HepG2 (cell line): ENCODE results near the gene EPB41L5. TPM values are rescaled to one million over a fixed set of nuclear protein-coding genes. Genes with fewer than 3 reads are reported as not detected.

Source experiments
- ATM ChIP-seq: fragments of 450-650 bp; IDR thresholded peaks from 2 replicates; pipeline ENCODE4 v1.7.1; 2017; ENCODE audit warnings: mild to moderate bottlenecking, borderline replicate concordance
- CEBPB ChIP-seq: IDR thresholded peaks from 2 replicates; pipeline ENCODE4 v1.6.1; 2011; ENCODE audit warnings: low read depth, low read length, improper control_type of control experiment, borderline replicate concordance
- ETV6 ChIP-seq: sonication (generic); formaldehyde crosslinking; conservative IDR thresholded peaks from 2 replicates; pipeline ENCODE4 v1.4.0; 2020; ENCODE audit warnings: missing genetic modification reagents
- GATAD1 ChIP-seq: IDR thresholded peaks from 2 replicates; pipeline ENCODE4 v1.6.1; 2016; ENCODE audit warnings: missing genetic modification reagents, missing compliant biosample characterization
- MED1 ChIP-seq: sonication (generic); formaldehyde crosslinking; IDR thresholded peaks from 2 replicates; pipeline ENCODE4 v1.4.0; 2020; ENCODE audit warnings: missing genetic modification reagents
- POLR2AphosphoS5 ChIP-seq: IDR thresholded peaks from 2 replicates; pipeline ENCODE4 v1.6.1; 2012; ENCODE audit warnings: low read depth, low read length
- PRPF4 ChIP-seq: fragments of 200-400 bp; formaldehyde crosslinking; IDR thresholded peaks from 2 replicates; pipeline ENCODE4 v1.6.1; 2016; ENCODE audit warnings: low read length, low read depth; ENCODE audit not compliant: poor library complexity, severe bottlenecking
- RBM39 ChIP-seq: fragments of 200-400 bp; formaldehyde crosslinking; IDR thresholded peaks from one replicate; pipeline ENCODE4 v1.6.1; 2018; ENCODE audit warnings: antibody characterized with exemption, mild to moderate bottlenecking, low read depth, low read length; ENCODE audit not compliant: poor library complexity, severe bottlenecking
- SATB2 ChIP-seq: sonication (generic); formaldehyde crosslinking; IDR thresholded peaks from 2 replicates; pipeline ENCODE4 v1.5.0; 2020; ENCODE audit warnings: missing genetic modification reagents
- SKI ChIP-seq: fragments of 450-650 bp; IDR thresholded peaks from one replicate; pipeline ENCODE4 v1.6.1; 2018; ENCODE audit warnings: mild to moderate bottlenecking; ENCODE audit not compliant: partially characterized antibody
- SMAD3 ChIP-seq: sonication (generic); formaldehyde crosslinking; IDR thresholded peaks from 2 replicates; pipeline ENCODE4 v1.4.0; 2020; ENCODE audit warnings: missing genetic modification reagents
- SP140L ChIP-seq: sonication (generic); formaldehyde crosslinking; IDR thresholded peaks from 2 replicates; pipeline ENCODE4 v1.4.0; 2020; ENCODE audit warnings: missing genetic modification reagents, borderline replicate concordance
- ZBED4 ChIP-seq: sonication (generic); formaldehyde crosslinking; IDR thresholded peaks from 2 replicates; pipeline ENCODE4 v1.4.0; 2020; ENCODE audit warnings: missing genetic modification reagents, borderline replicate concordance
- ZBTB25 ChIP-seq: IDR thresholded peaks from 2 replicates; pipeline ENCODE4 v1.6.1; 2018; ENCODE audit warnings: missing genetic modification reagents
- ZBTB3 ChIP-seq: sonication (generic); formaldehyde crosslinking; IDR thresholded peaks from 2 replicates; pipeline ENCODE4 v1.4.0; 2020; ENCODE audit warnings: low read depth, mild to moderate bottlenecking, moderate library complexity, missing genetic modification reagents, borderline replicate concordance
- ZBTB46 ChIP-seq: sonication (generic); formaldehyde crosslinking; IDR thresholded peaks from 2 replicates; pipeline ENCODE4 v1.4.0; 2020; ENCODE audit warnings: mild to moderate bottlenecking, missing genetic modification reagents, borderline replicate concordance
- ZBTB7B ChIP-seq: sonication (generic); formaldehyde crosslinking; IDR thresholded peaks from 2 replicates; pipeline ENCODE4 v1.4.0; 2020; ENCODE audit warnings: missing genetic modification reagents
- ZFYVE20 ChIP-seq: sonication (generic); formaldehyde crosslinking; IDR thresholded peaks from 2 replicates; pipeline ENCODE4 v1.8.0; 2023; ENCODE audit warnings: low read depth, mild to moderate bottlenecking, moderate library complexity, missing genetic modification reagents, borderline replicate concordance
- ZNF354B ChIP-seq: sonication (generic); formaldehyde crosslinking; IDR thresholded peaks from 2 replicates; pipeline ENCODE4 v1.8.0; 2022; ENCODE audit warnings: mild to moderate bottlenecking, missing genetic modification reagents
- ZNF605 ChIP-seq: sonication (generic); formaldehyde crosslinking; IDR thresholded peaks from 2 replicates; pipeline ENCODE4 v1.8.0; 2022; ENCODE audit warnings: mild to moderate bottlenecking, missing genetic modification reagents
- ZNF7 ChIP-seq: IDR thresholded peaks from 2 replicates; pipeline ENCODE4 v1.6.1; 2016; ENCODE audit warnings: missing biosample characterization, missing genetic modification reagents
- ZNF709 ChIP-seq: sonication (generic); formaldehyde crosslinking; IDR thresholded peaks from 2 replicates; pipeline ENCODE4 v1.5.0; 2020; ENCODE audit warnings: mild to moderate bottlenecking, missing genetic modification reagents
- ZNF724P ChIP-seq: sonication (generic); formaldehyde crosslinking; IDR thresholded peaks from 2 replicates; pipeline ENCODE4 v1.8.0; 2022; ENCODE audit warnings: missing genetic modification reagents, borderline replicate concordance
- ZNF780A ChIP-seq: sonication (generic); formaldehyde crosslinking; IDR thresholded peaks from 2 replicates; pipeline ENCODE4 v1.8.0; 2022; ENCODE audit warnings: mild to moderate bottlenecking, missing genetic modification reagents, moderate library complexity
- polyA plus RNA-seq, 8 experiments: library from polyadenylated mRNA; depleted of rRNA in 3 of 8; stranded (reverse) in 7 of 8; unstranded in 1 of 8; fragments of >200 nt; fragmentation: Illumina TruSeq in 4 of 8; extraction: Trizol in 4 of 8; gene quantifications; 2 replicates each; pipeline versions ENCODE4 v1.2.1 to v1.2.3, GENCODE V29; 2011 to 2016; ENCODE audit warnings: low read depth in 4 of 8, missing spikeins in 1 of 8, mixed read lengths in 1 of 8; ENCODE audit not compliant: insufficient read depth in 1 of 8
- total RNA-seq, 5 experiments: library from RNA; depleted of rRNA; stranded (reverse); fragments of >200 nt; fragmentation: Illumina TruSeq; extraction: Trizol; gene quantifications; 2 replicates each; pipeline ENCODE4 v1.2.3, GENCODE V29; 2016; ENCODE audit warnings: low read depth in 1 of 5

Gene EPB41L5
- total and polyA plus RNA-seq, 2 of the 13 experiments (the other 11 are each of a cell fraction or from before 2014, with no cell fraction given), result 40.5 to 47.5 TPM

- peak; percentile 58 for TF ChIP-seq ZBED4
- TF ChIP-seq ZFYVE20 (CRISPR knock-in tag), result no peak
- TF ChIP-seq SKI, result peak; percentile 97
- TF ChIP-seq ETV6 (CRISPR knock-in tag), result peak; percentile 46; the same call in 1 of the 2 replicates
- TF ChIP-seq POLR2AphosphoS5, result peak; percentile 96
- TF ChIP-seq RBM39, result peak; percentile 92
- TF ChIP-seq CEBPB, result no peak
- TF ChIP-seq ZNF724P (CRISPR knock-in tag), result peak; percentile 76
- peak; percentile 99 for TF ChIP-seq ZNF709 (CRISPR knock-in tag)
- no peak for TF ChIP-seq PRPF4
- TF ChIP-seq ZBTB25 (CRISPR knock-in tag), result peak; percentile 20; the same call in 1 of the 2 replicates
- no peak for TF ChIP-seq ATM
- TF ChIP-seq SATB2 (CRISPR knock-in tag), result peak; percentile 29; the same call in 1 of the 2 replicates
- TF ChIP-seq ZBTB7B, result peak; percentile 94
- TF ChIP-seq ZBTB3 (CRISPR knock-in tag), result 0 out of 2 replicates have a peak, but pooled peaks have one; percentile 15
- TF ChIP-seq ZBTB46 (CRISPR knock-in tag), result no peak
- no peak for TF ChIP-seq SMAD3 (CRISPR knock-in tag)
- 0 out of 2 replicates have a peak, but pooled peaks have one; percentile 6 for TF ChIP-seq GATAD1 (CRISPR knock-in tag)
- no peak for TF ChIP-seq ZNF7 (CRISPR knock-in tag)
- TF ChIP-seq ZNF605, result peak; percentile 93
- TF ChIP-seq ZNF354B (CRISPR knock-in tag), result peak; percentile 67; the same call in 1 of the 2 replicates
- 0 out of 2 replicates have a peak, but pooled peaks have one; percentile 36 for TF ChIP-seq SP140L (CRISPR knock-in tag)
- 0 out of 2 replicates have a peak, but pooled peaks have one; percentile 35 for TF ChIP-seq ZNF780A (CRISPR knock-in tag)
- peak; percentile 75 for TF ChIP-seq MED1 (CRISPR knock-in tag)
Observed at GRCh38 chr2:120012771-120013596, at the start of gene EPB41L5 (continued).
